ENCODE data around the gene H6PD. TPM values are rescaled to one million over a fixed set of nuclear protein-coding genes. Genes with fewer than 3 reads are reported as not detected.

H6PD gene
- total and polyA plus RNA-seq, 2 donors from 2014 or later = 5.7 to 64.3 TPM

GRCh38 chr1:9235096-9235459, 504 bp downstream of the H6PD start:
- Histone ChIP-seq H3K27me3 (ENCODE audit: control insufficient read depth, insufficient read depth, low read length) (no peaks in the 10 kb centered on the region), H3K27ac (ENCODE audit: low read depth in 2 of 2, low read length in 2 of 2) (peak overlapping the region; percentile 87 to 91), H3K4me1 (ENCODE audit: control insufficient read depth in 2 of 3, insufficient read depth in 2 of 3, low read depth in 1 of 3, low read length in 3 of 3) (peaks cover 0 to 20% (median 13%) of the 10 kb centered on the region in 3 donors), H3K9me3 (ENCODE audit: control insufficient read depth in 2 of 3, insufficient read depth in 1 of 3, low read length in 3 of 3) (no peaks in the 10 kb centered on the region), H3K36me3 (ENCODE audit: control insufficient read depth in 2 of 3, insufficient read depth in 3 of 3, low read length in 3 of 3) (peaks cover 0 to 2% (median 0%) of the 10 kb centered on the region in 3 donors), H3K9ac (ENCODE audit: low read length in 3 of 3) (peak overlapping the region; percentile 30 to 93 (median 86)), H3K4me3 (ENCODE audit: low read length in 3 of 3) (peak overlapping the region; percentile 46 to 84 (median 77))
- FAIRE-seq (no peak), DNase-seq (peak in 4 of 5 donors; percentile 51 to 73 (median 64))
- TF ChIP-seq CTCF (IDR thresholded peaks at IDR 0.05; ENCODE audit: borderline replicate concordance, extremely low read depth, insufficient read depth) = no peak
- intact Hi-C loops (cut with DNase I) = no loop called here

- Histone ChIP-seq H3K27ac (ENCODE audit: low read depth in 2 of 2, low read length in 2 of 2) (peak overlapping the region; percentile 87 to 91), H3K4me1 (ENCODE audit: control insufficient read depth in 2 of 3, insufficient read depth in 2 of 3, low read depth in 1 of 3, low read length in 3 of 3) (peaks cover 0 to 20% (median 15%) of the 10 kb centered on the region in 3 donors), H3K9ac (ENCODE audit: low read length in 3 of 3) (peak overlapping the region in 2 of 3 donors; percentile 30 to 86), H3K36me3 (ENCODE audit: control insufficient read depth in 2 of 3, insufficient read depth in 3 of 3, low read length in 3 of 3) (peaks cover 0 to 2% (median 0%) of the 10 kb centered on the region in 3 donors), H3K9me3 (ENCODE audit: control insufficient read depth in 2 of 3, insufficient read depth in 1 of 3, low read length in 3 of 3) (no peaks in the 10 kb centered on the region), H3K27me3 (ENCODE audit: control insufficient read depth, insufficient read depth, low read length) (no peaks in the 10 kb centered on the region), H3K4me3 (ENCODE audit: low read length in 3 of 3) (peak overlapping the region; percentile 46 to 84 (median 77))
- no peak for FAIRE-seq
- intact Hi-C loops (cut with DNase I) = no loop called here
- TF ChIP-seq CTCF (IDR thresholded peaks at IDR 0.05; ENCODE audit: borderline replicate concordance, extremely low read depth, insufficient read depth) = no peak
- no peak for DNase-seq
Measured at GRCh38 chr1:9235560-9235959, 986 bp downstream of the H6PD start.

- FAIRE-seq (no peak), DNase-seq (no peak)
- no peak overlapping the region for H3K4me3 ChIP-seq (ENCODE audit: low read length in 3 of 3)
- peak overlapping the region; percentile 16 to 60 for H3K27ac ChIP-seq (ENCODE audit: low read depth in 2 of 2, low read length in 2 of 2)
- H3K4me1 ChIP-seq (ENCODE audit: control insufficient read depth in 2 of 3, insufficient read depth in 2 of 3, low read depth in 1 of 3, low read length in 3 of 3) = peaks cover 0 to 28% (median 25%) of the 10 kb centered on the region in 3 donors
- TF ChIP-seq CTCF (IDR thresholded peaks at IDR 0.05; ENCODE audit: borderline replicate concordance, extremely low read depth, insufficient read depth) = no peak
- H3K36me3 ChIP-seq (ENCODE audit: control insufficient read depth in 2 of 3, insufficient read depth in 3 of 3, low read length in 3 of 3) = peaks cover 0 to 2% (median 0%) of the 10 kb centered on the region in 3 donors
- H3K27me3 ChIP-seq (ENCODE audit: control insufficient read depth, insufficient read depth, low read length) = no peaks in the 10 kb centered on the region
- intact Hi-C loops (cut with DNase I) = no loop called here
- no peaks in the 10 kb centered on the region for H3K9me3 ChIP-seq (ENCODE audit: control insufficient read depth in 2 of 3, insufficient read depth in 1 of 3, low read length in 3 of 3)
- peak overlapping the region in 1 of 3 donors; percentile 12 for H3K9ac ChIP-seq (ENCODE audit: low read length in 3 of 3)
Measured at GRCh38 chr1:9238134-9238533, 3.6 kb downstream of the H6PD start.

GRCh38 chr1:9238550-9238949, 4.0 kb downstream of the H6PD start:
- DNase-seq (no peak), FAIRE-seq (no peak)
- Histone ChIP-seq H3K4me1 (ENCODE audit: control insufficient read depth in 2 of 3, insufficient read depth in 2 of 3, low read depth in 1 of 3, low read length in 3 of 3) (peaks cover 0 to 28% (median 26%) of the 10 kb centered on the region in 3 donors), H3K27ac (ENCODE audit: low read depth in 2 of 2, low read length in 2 of 2) (peak overlapping the region in 1 of 2 donors; percentile 16), H3K9me3 (ENCODE audit: control insufficient read depth in 2 of 3, insufficient read depth in 1 of 3, low read length in 3 of 3) (no peaks in the 10 kb centered on the region), H3K36me3 (ENCODE audit: control insufficient read depth in 2 of 3, insufficient read depth in 3 of 3, low read length in 3 of 3) (peaks cover 0 to 2% (median 0%) of the 10 kb centered on the region in 3 donors), H3K4me3 (ENCODE audit: low read length in 3 of 3) (no peak overlapping the region), H3K27me3 (ENCODE audit: control insufficient read depth, insufficient read depth, low read length) (no peaks in the 10 kb centered on the region), H3K9ac (ENCODE audit: low read length in 3 of 3) (peak overlapping the region in 1 of 3 donors; percentile 12)
- intact Hi-C loops (cut with DNase I) = no loop called here
- no peak for TF ChIP-seq CTCF (IDR thresholded peaks at IDR 0.05; ENCODE audit: borderline replicate concordance, extremely low read depth, insufficient read depth)
